ENCODE results near the gene DIP2B. TPM values are rescaled to one million over a fixed set of nuclear protein-coding genes. Genes with fewer than 3 reads are reported as not detected.

DIP2B gene
- total RNA-seq, 1 donor from 2014 or later = 32.3 TPM

DNA sequence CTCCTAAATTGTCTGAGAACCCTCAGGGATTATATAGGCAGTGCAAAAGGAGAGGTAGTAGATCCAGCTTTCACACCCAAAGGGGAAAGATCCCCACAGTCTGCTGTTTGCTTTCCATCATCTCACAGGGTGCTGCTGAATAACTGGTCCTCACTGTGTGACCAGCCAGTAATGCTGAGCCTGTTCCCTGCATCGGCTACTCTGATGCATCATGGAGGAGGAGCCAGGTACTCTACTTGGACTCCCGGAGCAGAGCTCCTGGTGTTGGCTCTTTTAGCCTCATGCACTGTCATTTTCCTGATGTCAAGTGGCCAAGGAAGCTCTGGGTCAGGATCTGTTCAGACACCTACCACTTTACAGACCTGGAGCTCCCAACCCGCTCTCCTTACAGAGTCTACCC lies 131.7 kb downstream of the DIP2B start:
- H3K27ac Mint-ChIP-seq = no peak overlapping the region
- ATAC-seq (ENCODE audit: low read depth) (no peak), DNase-seq (no peak)
- TF ChIP-seq, protein P1, sequence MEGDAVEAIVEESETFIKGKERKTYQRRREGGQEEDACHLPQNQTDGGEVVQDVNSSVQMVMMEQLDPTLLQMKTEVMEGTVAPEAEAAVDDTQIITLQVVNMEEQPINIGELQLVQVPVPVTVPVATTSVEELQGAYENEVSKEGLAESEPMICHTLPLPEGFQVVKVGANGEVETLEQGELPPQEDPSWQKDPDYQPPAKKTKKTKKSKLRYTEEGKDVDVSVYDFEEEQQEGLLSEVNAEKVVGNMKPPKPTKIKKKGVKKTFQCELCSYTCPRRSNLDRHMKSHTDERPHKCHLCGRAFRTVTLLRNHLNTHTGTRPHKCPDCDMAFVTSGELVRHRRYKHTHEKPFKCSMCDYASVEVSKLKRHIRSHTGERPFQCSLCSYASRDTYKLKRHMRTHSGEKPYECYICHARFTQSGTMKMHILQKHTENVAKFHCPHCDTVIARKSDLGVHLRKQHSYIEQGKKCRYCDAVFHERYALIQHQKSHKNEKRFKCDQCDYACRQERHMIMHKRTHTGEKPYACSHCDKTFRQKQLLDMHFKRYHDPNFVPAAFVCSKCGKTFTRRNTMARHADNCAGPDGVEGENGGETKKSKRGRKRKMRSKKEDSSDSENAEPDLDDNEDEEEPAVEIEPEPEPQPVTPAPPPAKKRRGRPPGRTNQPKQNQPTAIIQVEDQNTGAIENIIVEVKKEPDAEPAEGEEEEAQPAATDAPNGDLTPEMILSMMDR (IDR thresholded peaks at IDR 0.05) = no peak
- POLR2A ChIA-PET = interaction anchor here (0.5 to 1.8 kb wide), 2 partner anchors 131 to 163 kb away, joined by 3 to 10 read pairs; partner anchors contain the start of gene DIP2B
- CTCF ChIA-PET = interaction anchor here (0.9 to 1.5 kb wide), 3 partner anchors 9 to 132 kb away, joined by 3 to 14 read pairs (median 3); partner anchors contain the start of gene DIP2B
- intact Hi-C loops (cut with micrococcal nuclease) = loop anchor here (5.0 to 10.0 kb wide), 3 partner anchors 39 to 562 kb away; no protein-coding TSS in a partner anchor
- H3K27me3 Mint-ChIP-seq = no peaks in the 10 kb centered on the region
- peaks cover 11% of the 10 kb centered on the region for H3K4me1 Mint-ChIP-seq
- no peak overlapping the region for H3K4me3 Mint-ChIP-seq
- peaks cover 26% of the 10 kb centered on the region for H3K36me3 Mint-ChIP-seq (ENCODE audit: low read depth)
- H3K9me3 Mint-ChIP-seq = no peaks in the 10 kb centered on the region

DNA sequence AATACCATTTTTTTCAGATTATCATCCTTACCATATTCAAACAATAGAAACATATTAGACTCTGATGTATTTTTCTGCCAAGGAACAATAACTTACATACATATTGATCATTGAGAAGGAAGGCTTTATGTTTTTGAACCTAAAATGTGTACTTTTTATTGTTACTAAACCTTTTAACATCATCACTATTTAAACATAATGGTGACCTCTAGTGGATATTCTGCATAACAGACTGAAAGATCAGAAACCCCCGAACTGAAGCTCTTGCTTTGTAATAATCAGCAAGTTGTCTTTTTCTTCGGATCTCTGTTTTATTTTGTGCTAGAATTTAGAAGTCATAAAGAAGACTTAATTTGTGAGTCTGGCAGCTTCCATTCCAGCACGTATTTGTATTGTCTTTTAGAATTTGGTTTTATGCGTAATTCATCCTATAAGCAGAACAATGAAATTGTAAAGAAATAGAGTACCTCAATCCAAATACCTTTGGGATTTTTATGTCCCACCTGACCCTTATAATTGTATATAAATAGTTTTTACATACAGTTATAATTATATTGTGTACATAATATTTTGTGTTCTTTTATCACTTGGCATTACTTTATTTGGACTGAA lies 133.2 kb downstream of the DIP2B start:
- no peak for DNase-seq

DNA sequence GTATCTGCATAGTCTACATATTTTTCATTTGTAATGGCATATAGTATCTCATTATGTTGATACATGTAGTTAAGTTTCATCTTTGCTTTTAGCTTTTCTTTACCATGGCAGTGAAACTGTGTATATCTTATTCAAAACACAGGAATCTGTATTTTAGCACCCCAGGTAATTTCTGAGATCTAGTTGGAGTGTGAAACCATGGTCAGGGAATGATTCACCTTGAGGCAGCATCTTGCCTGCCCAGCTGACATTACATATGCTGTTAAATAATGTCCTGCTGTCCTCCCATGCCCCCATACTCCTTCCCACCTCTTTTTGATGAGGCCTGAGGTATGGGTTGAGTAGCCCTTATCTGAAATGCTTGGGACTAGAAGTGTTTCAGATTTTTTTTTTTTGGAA lies 133.7 kb downstream of the DIP2B start:
- intact Hi-C loops (cut with micrococcal nuclease) = loop anchor here (1.0 to 10.0 kb wide), 4 partner anchors 41 to 564 kb away; partner anchors contain the start of gene DIP2B
- Mint-ChIP-seq H3K4me3 (no peak overlapping the region), H3K27ac (no peak overlapping the region), H3K27me3 (no peaks in the 10 kb centered on the region), H3K9me3 (no peaks in the 10 kb centered on the region), H3K36me3 (ENCODE audit: low read depth) (peaks cover 37% of the 10 kb centered on the region), H3K4me1 (peaks cover 5% of the 10 kb centered on the region)
- ATAC-seq (ENCODE audit: low read depth) (no peak), DNase-seq (no peak)
- CTCF ChIA-PET = interaction anchor here (0.6 to 6.8 kb wide), 15 partner anchors 8 to 167 kb away, joined by 3 to 118 read pairs (median 3); partner anchors contain the start of gene DIP2B
- POLR2A ChIA-PET = interaction anchor here (0.7 to 3.2 kb wide), 3 partner anchors 44 to 134 kb away, joined by 4 to 24 read pairs (median 4); partner anchors contain the start of gene DIP2B
- TF ChIP-seq, protein P1 (IDR thresholded peaks at IDR 0.05) = no peak

More for the DNA sequence above, 133.2 kb downstream of the DIP2B start:
- TF ChIP-seq, protein P1 (IDR thresholded peaks at IDR 0.05) = no peak
- ChIA-PET POLR2A (interaction anchor here (1.0 to 3.2 kb wide), 2 partner anchors 129 to 133 kb away, joined by 4 to 24 read pairs; partner anchors contain the start of gene DIP2B), CTCF (interaction anchor here (0.6 to 6.8 kb wide), 15 partner anchors 9 to 166 kb away, joined by 3 to 118 read pairs (median 3); partner anchors contain the start of gene DIP2B)
- peak; percentile 47 for ATAC-seq (ENCODE audit: low read depth)
- Mint-ChIP-seq H3K27ac (peak overlapping the region; percentile 26), H3K27me3 (no peaks in the 10 kb centered on the region), H3K4me3 (no peak overlapping the region), H3K36me3 (ENCODE audit: low read depth) (peaks cover 36% of the 10 kb centered on the region), H3K9me3 (no peaks in the 10 kb centered on the region), H3K4me1 (peaks cover 10% of the 10 kb centered on the region)
- intact Hi-C loops (cut with micrococcal nuclease) = loop anchor here (1.0 to 10.0 kb wide), 4 partner anchors 41 to 563 kb away; partner anchors contain the start of gene DIP2B

DNA sequence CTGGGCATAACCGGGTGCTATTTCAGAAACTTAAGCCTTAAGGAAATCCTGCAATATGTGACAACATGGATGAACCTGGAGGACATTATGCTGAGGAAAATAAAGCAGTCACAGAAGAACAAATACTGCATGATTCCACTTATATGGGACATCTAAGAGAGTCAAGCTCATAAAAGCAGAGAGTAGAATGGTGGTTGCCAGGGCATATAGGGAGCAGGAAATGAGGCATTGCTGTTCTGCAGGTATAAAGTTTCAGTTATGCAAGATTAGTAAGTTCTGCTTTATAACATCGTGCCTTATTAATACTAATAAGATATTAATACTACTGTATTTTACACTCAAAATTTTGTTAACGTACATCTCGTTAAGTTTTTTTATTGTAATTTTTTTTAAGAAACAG lies 134.9 kb downstream of the DIP2B start:
- ATAC-seq (ENCODE audit: low read depth) (no peak), DNase-seq (no peak)
- Mint-ChIP-seq H3K36me3 (ENCODE audit: low read depth) (peaks cover 43% of the 10 kb centered on the region), H3K9me3 (no peaks in the 10 kb centered on the region), H3K4me1 (peaks cover 5% of the 10 kb centered on the region), H3K27me3 (no peaks in the 10 kb centered on the region), H3K4me3 (no peak overlapping the region), H3K27ac (no peak overlapping the region)
- intact Hi-C loops (cut with micrococcal nuclease) = loop anchor here (5.0 to 10.0 kb wide), 3 partner anchors 42 to 565 kb away; no protein-coding TSS in a partner anchor
- ChIA-PET CTCF (interaction anchor here (0.6 to 6.8 kb wide), 3 partner anchors 39 to 135 kb away, joined by 3 to 118 read pairs (median 19); partner anchors contain the start of gene DIP2B), POLR2A (interaction anchor here (0.7 to 3.2 kb wide), 4 partner anchors 9 to 209 kb away, joined by 3 to 24 read pairs (median 5); partner anchors contain the start of gene DIP2B)
- TF ChIP-seq, protein P1 (IDR thresholded peaks at IDR 0.05) = no peak

Data from activated B cell treated with CpG ODN at 0.5 μM for 24 hours (primary cell).